ENCODE measurements around the gene TSPAN16. TPM values are rescaled to one million over a fixed set of nuclear protein-coding genes. Genes with fewer than 3 reads are reported as not detected.

TSPAN16 gene
- total RNA-seq, 1 donor from 2014 or later = not detected

DNA sequence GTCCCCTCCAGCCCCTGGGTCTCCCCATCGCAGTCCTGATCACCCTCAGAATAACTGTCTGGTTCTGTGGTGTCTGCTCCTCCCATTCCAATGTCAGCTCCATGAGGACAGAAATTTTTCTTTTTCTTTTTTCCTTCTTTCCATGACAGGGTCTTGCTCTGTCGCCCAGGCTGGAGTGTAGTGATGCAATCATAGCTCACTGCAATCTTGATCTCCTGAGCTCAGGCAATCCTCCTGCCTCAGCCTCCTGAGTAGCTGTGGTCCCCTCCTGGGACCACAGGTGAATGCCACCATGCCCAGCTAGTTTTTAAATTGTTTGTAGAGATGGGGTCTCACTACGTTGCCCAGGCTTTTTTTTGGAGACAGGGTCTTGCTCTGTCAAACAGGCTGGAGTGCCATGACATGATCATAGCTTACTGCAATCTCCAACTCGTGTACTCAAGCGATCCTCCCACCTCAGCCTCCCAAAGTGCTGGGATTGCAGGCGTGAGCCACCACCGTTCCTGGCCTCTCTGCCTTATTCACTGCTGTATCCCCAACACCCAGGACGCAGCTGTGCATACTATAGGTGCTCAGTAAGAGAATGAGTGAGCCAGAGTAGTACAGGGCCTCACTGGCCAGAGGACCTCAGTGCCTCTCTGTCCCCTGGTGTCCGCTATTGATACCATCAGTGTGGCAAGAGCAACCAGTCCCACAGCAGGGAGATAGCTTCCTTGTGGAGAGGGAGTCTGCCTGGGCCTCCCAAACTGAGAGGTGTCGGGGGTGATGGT lies 28.5 kb upstream of the TSPAN16 start:
- Histone ChIP-seq H4K20me1 (ENCODE audit: insufficient read depth, low read length) (no peaks in the 10 kb centered on the region), H3K27ac (ENCODE audit: low read depth, low read length) (no peak overlapping the region), H3K79me2 (ENCODE audit: insufficient read depth, low read length) (no peaks in the 10 kb centered on the region), H3K9ac (ENCODE audit: low read length) (no peak overlapping the region), H3K4me3 (ENCODE audit: insufficient read depth, low read depth, low read length) (no peak overlapping the region), H3K4me1 (ENCODE audit: insufficient read depth, low read length) (peaks cover 9% of the 10 kb centered on the region), H3K9me3 (ENCODE audit: insufficient read depth, low read depth, low read length) (no peaks in the 10 kb centered on the region), H2AFZ (ENCODE audit: low read depth, low read length) (no peak overlapping the region), H3K4me2 (ENCODE audit: low read length) (no peak overlapping the region), H3K36me3 (ENCODE audit: insufficient read depth, low read length) (no peaks in the 10 kb centered on the region), H3K27me3 (ENCODE audit: insufficient read depth, low read length) (no peaks in the 10 kb centered on the region)
- no peak overlapping the region for H3K27ac Mint-ChIP-seq (ENCODE audit: unreplicated experiment)
- DNase-seq (ENCODE audit: low read depth) = no peak
- no peak overlapping the region for H3K4me3 Mint-ChIP-seq (ENCODE audit: unreplicated experiment)
- H3K36me3 Mint-ChIP-seq (ENCODE audit: low read depth, unreplicated experiment) = no peaks in the 10 kb centered on the region
- peaks cover 23% of the 10 kb centered on the region for H3K27me3 Mint-ChIP-seq (ENCODE audit: low read depth, unreplicated experiment)
- no peaks in the 10 kb centered on the region for H3K9me3 Mint-ChIP-seq (ENCODE audit: unreplicated experiment)
- no peak for FAIRE-seq
- H3K4me1 Mint-ChIP-seq (ENCODE audit: low read depth, unreplicated experiment) = peaks cover 3% of the 10 kb centered on the region
- TF ChIP-seq, protein P1, sequence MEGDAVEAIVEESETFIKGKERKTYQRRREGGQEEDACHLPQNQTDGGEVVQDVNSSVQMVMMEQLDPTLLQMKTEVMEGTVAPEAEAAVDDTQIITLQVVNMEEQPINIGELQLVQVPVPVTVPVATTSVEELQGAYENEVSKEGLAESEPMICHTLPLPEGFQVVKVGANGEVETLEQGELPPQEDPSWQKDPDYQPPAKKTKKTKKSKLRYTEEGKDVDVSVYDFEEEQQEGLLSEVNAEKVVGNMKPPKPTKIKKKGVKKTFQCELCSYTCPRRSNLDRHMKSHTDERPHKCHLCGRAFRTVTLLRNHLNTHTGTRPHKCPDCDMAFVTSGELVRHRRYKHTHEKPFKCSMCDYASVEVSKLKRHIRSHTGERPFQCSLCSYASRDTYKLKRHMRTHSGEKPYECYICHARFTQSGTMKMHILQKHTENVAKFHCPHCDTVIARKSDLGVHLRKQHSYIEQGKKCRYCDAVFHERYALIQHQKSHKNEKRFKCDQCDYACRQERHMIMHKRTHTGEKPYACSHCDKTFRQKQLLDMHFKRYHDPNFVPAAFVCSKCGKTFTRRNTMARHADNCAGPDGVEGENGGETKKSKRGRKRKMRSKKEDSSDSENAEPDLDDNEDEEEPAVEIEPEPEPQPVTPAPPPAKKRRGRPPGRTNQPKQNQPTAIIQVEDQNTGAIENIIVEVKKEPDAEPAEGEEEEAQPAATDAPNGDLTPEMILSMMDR (IDR thresholded peaks at IDR 0.05; ENCODE audit: insufficient read depth, low read depth, low read length) = no peak
- no peak for TF ChIP-seq EZH2 (IDR thresholded peaks at IDR 0.05; ENCODE audit: insufficient read depth, low read length)

- Histone ChIP-seq H3K79me2 (ENCODE audit: insufficient read depth, low read length) (no peaks in the 10 kb centered on the region), H3K4me3 (ENCODE audit: insufficient read depth, low read depth, low read length) (no peak overlapping the region), H2AFZ (ENCODE audit: low read depth, low read length) (peak overlapping the region; percentile 67), H4K20me1 (ENCODE audit: insufficient read depth, low read length) (no peaks in the 10 kb centered on the region), H3K9me3 (ENCODE audit: insufficient read depth, low read depth, low read length) (no peaks in the 10 kb centered on the region), H3K27me3 (ENCODE audit: insufficient read depth, low read length) (no peaks in the 10 kb centered on the region), H3K36me3 (ENCODE audit: insufficient read depth, low read length) (no peaks in the 10 kb centered on the region), H3K27ac (ENCODE audit: low read depth, low read length) (peak overlapping the region; percentile 18), H3K4me1 (ENCODE audit: insufficient read depth, low read length) (peaks cover 6% of the 10 kb centered on the region), H3K9ac (ENCODE audit: low read length) (peak overlapping the region; percentile 43), H3K4me2 (ENCODE audit: low read length) (peak overlapping the region; percentile 37)
- Mint-ChIP-seq H3K4me3 (ENCODE audit: unreplicated experiment) (no peak overlapping the region), H3K9me3 (ENCODE audit: unreplicated experiment) (no peaks in the 10 kb centered on the region), H3K27ac (ENCODE audit: unreplicated experiment) (no peak overlapping the region), H3K36me3 (ENCODE audit: low read depth, unreplicated experiment) (no peaks in the 10 kb centered on the region), H3K4me1 (ENCODE audit: low read depth, unreplicated experiment) (peaks cover 3% of the 10 kb centered on the region), H3K27me3 (ENCODE audit: low read depth, unreplicated experiment) (peaks cover 25% of the 10 kb centered on the region)
- DNase-seq (ENCODE audit: low read depth) (peak; percentile 72), FAIRE-seq (no peak)
- no peak for TF ChIP-seq EZH2 (IDR thresholded peaks at IDR 0.05; ENCODE audit: insufficient read depth, low read length)
- TF ChIP-seq, protein P1 (IDR thresholded peaks at IDR 0.05; ENCODE audit: insufficient read depth, low read depth, low read length) = no peak
These were observed 27.1 kb upstream of the TSPAN16 start for GRCh38 chr19:11268783-11269267.

GRCh38 chr19:11269408-11269807 lies 26.6 kb upstream of the TSPAN16 start:
- FAIRE-seq = no peak
- DNase-seq (ENCODE audit: low read depth) = peak; percentile 50
- Histone ChIP-seq H3K79me2 (ENCODE audit: insufficient read depth, low read length) (no peaks in the 10 kb centered on the region), H3K4me3 (ENCODE audit: insufficient read depth, low read depth, low read length) (no peak overlapping the region), H2AFZ (ENCODE audit: low read depth, low read length) (peak overlapping the region; percentile 67), H3K27me3 (ENCODE audit: insufficient read depth, low read length) (no peaks in the 10 kb centered on the region), H3K4me1 (ENCODE audit: insufficient read depth, low read length) (peaks cover 6% of the 10 kb centered on the region), H3K4me2 (ENCODE audit: low read length) (peak overlapping the region; percentile 37), H4K20me1 (ENCODE audit: insufficient read depth, low read length) (no peaks in the 10 kb centered on the region), H3K36me3 (ENCODE audit: insufficient read depth, low read length) (no peaks in the 10 kb centered on the region), H3K9ac (ENCODE audit: low read length) (peak overlapping the region; percentile 43), H3K27ac (ENCODE audit: low read depth, low read length) (peak overlapping the region; percentile 18), H3K9me3 (ENCODE audit: insufficient read depth, low read depth, low read length) (no peaks in the 10 kb centered on the region)
- Mint-ChIP-seq H3K27me3 (ENCODE audit: low read depth, unreplicated experiment) (peaks cover 25% of the 10 kb centered on the region), H3K4me1 (ENCODE audit: low read depth, unreplicated experiment) (peaks cover 3% of the 10 kb centered on the region), H3K9me3 (ENCODE audit: unreplicated experiment) (no peaks in the 10 kb centered on the region), H3K4me3 (ENCODE audit: unreplicated experiment) (no peak overlapping the region), H3K27ac (ENCODE audit: unreplicated experiment) (no peak overlapping the region), H3K36me3 (ENCODE audit: low read depth, unreplicated experiment) (no peaks in the 10 kb centered on the region)
- TF ChIP-seq, protein P1 (IDR thresholded peaks at IDR 0.05; ENCODE audit: insufficient read depth, low read depth, low read length) = no peak
- no peak for TF ChIP-seq EZH2 (IDR thresholded peaks at IDR 0.05; ENCODE audit: insufficient read depth, low read length)
